SKM-1 (cell line): Measurements from ENCODE around the gene OR4K2.
"Not testable (repeated sequence)": the region's sequence is repeated elsewhere in the genome, so short reads cannot be mapped to it uniquely, and the experiment has no call there.

Experiments used
- DNase-seq: peaks from one replicate; lab custom pipeline; 2025; ENCODE audit not compliant: unreplicated experiment; lab: John Stamatoyannopoulos, UW

OR4K2 gene, protein sequence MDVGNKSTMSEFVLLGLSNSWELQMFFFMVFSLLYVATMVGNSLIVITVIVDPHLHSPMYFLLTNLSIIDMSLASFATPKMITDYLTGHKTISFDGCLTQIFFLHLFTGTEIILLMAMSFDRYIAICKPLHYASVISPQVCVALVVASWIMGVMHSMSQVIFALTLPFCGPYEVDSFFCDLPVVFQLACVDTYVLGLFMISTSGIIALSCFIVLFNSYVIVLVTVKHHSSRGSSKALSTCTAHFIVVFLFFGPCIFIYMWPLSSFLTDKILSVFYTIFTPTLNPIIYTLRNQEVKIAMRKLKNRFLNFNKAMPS

DNA sequence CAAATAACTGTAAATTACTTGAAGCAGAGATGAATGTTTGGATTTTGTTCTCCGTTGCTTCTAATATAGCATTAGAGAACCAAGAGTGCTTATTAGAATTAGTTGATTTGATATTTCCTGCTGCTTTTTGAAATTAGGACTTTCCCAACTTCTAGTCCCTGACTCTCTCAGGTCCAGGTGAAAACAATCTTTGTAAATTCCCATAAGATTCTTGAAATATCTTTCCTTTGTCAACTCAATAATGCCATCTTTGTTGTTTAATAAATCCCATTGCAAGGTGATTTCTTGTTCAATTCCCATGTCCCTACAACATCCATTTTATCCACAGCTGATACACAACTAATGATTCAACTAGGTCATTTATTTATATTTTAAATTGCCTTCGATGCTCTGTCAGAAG, at the start of gene OR4K2:
TSS of gene OR4K2 (plus strand) at position 301 of the 400 bp plus-strand sequence. CDS start 1,126 bp downstream, outside the sequence.
- DNase-seq = no peak

DNA sequence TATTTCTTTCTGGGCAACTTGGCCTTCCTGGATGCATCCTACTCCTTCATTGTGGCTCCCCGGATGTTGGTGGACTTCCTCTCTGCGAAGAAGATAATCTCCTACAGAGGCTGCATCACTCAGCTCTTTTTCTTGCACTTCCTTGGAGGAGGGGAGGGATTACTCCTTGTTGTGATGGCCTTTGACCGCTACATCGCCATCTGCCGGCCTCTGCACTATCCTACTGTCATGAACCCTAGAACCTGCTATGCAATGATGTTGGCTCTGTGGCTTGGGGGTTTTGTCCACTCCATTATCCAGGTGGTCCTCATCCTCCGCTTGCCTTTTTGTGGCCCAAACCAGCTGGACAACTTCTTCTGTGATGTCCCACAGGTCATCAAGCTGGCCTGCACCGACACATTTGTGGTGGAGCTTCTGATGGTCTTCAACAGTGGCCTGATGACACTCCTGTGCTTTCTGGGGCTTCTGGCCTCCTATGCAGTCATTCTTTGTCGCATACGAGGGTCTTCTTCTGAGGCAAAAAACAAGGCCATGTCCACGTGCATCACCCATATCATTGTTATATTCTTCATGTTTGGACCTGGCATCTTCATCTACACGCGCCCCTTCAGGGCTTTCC, 47.2 kb upstream of the OR4K2 start:
- DNase-seq = not testable (repeated sequence)

DNA sequence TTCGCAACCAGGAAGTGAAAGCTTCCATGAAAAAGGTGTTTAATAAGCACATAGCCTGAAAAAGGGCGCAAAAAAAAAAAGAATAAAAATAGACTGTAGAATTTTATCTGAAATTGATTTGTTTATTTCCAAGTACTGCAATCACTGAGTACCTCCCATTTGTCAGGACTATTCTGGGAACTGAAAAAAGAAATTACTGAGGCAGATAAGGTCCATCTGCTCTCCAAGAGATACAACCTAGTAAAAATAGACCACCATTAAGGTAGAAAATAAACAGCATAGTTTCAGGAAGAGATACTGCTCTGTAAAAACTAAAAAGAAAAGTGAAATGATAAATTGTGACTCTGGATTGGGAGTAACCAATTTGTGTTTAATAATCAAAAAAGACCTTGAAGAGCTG, 46.6 kb upstream of the OR4K2 start:
- DNase-seq = no peak

DNA sequence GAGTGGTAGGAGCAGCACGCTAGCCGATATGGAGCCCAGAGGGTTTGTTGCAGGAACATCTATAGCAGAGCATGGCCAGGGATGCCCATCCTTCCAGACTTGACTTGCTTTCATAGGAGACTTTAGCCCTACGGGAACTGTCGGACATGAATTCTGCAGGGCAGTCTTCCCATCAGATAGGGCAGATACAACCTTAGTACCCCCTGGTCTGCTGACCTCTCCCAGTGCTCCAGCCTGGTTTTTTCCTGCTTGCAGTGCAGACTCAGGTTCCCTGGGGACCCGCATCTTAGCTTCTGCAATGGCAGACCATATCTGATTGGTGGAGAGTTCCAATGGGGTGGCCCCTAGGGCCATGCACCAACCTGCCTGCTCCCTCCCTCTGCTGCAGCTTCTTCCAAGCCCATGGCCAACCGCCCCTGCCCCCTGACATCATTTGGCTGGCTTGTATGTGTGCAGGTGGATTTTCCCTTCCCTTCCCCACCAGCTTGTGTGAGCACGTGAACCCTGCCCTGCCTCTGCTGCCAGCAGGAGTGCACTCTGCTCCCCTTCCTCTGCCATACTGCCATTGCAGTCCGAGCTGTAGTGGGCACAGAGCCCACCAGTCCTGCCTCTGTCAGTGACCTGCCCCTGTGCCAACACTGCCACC, 40.6 kb upstream of the OR4K2 start:
- not testable (repeated sequence) for DNase-seq

DNA sequence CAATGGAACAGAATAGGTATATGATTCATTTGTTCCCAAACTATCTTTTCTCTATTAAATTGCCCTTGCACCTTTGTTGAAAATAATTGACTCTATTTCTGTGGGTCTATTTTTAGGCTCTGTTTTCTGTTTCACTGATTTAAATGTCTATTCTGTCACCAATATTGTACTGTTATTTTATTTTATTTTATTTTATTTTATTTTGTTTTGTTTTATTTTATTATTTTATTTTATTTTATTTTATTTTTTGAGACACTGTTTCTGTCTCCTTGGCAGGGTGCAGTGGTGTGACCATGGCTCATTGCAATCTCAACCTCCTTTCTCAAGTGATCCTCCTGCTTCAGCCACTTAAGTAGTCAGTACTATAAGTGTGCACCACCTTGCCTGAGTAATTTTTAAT, 36.5 kb upstream of the OR4K2 start:
- DNase-seq = no peak

DNA sequence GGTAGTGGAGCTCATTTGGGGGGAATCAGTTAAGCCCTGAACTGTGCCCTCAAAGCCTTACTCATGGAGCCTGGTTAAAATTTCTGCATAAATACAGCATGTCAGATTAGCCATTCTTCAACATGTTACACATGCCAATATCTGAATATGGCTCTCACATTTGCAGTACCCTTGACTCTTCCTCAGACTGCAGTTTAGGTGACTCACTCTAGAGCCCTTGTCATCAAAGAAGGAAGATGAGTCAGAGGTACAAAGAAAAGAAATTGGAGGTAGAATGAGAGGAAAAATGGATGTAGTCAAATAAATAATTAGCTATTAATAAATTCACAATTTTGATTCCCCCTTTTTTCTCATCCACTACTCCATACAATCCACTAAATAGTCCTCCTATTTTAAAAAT, 23.6 kb upstream of the OR4K2 start:
- DNase-seq = no peak

DNA sequence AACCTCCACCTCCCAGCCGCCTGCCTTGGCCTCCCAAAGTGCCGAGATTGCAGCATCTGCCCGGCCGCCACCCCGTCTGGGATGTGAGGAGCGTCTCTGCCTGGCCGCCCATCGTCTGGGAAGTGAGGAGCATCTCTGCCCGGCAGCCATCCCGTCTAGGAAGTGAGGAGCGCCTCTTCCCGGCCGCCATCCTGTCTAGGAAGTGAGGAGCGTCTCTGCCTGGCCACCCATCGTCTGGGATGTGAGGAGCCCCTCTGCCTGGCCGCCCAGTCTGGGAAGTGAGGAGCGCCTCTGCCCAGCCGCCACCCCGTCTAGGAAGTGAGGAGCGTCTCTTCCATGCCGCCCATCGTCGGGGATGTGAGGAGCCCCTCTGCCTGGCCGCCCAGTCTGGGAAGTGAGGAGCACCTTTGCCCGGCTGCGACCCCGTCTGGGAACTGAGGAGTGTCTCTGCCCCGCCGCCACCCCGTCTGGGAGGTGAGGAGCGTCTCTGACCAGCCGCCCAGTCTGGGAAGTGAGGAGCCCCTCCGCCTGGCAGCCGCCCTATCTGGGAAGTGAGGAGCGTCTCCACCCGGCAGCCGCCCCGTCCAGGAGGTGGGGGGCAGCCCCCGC, 8.8 kb upstream of the OR4K2 start:
- not testable (repeated sequence) for DNase-seq

DNA sequence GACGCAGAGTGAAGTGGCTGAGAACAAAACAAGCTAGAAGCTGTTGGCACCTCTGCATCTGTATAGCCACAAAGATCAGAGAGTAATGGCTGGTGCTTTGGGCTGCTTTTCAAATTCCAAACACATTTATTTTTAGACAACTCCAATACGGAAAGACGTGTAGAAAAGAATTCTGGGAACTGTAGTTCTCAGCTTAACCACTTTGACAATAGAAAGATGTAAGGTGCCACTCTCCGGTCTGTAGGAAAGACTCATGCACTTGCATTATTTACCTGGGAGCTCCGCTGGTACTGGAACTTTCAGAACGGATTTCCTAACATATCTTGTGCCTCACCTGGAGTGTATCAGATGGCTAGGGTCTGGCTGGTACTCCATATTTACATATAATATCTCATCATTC, 1.8 kb upstream of the OR4K2 start:
- no peak for DNase-seq

DNA sequence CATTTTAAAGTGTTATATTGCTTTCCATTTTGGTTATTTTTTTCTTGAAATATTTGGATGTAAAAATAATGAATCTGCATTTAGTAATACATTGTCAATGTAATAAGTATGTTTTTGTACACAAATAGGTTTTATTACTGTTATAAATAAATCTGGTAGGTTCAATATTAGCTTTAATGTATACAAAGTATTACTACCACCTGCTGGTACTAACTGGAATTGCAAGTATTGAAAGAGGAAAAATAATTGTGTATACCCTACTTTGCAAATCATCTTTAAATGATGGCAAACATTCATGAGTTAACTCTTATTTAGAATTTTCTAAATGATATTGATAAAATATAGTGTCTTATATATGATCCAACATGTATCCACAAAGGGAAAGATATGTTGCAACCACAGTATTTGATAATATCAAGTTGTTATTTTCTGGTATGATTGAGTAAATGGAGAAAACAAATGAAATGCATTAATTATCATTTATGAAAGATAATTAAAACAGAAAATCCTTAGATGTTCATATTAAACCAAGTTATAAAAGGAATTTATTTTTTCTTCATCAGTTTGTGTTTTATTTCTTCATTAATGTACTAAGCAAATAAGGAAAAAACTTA, 3.2 kb downstream of the OR4K2 start:
- DNase-seq = no peak

DNA sequence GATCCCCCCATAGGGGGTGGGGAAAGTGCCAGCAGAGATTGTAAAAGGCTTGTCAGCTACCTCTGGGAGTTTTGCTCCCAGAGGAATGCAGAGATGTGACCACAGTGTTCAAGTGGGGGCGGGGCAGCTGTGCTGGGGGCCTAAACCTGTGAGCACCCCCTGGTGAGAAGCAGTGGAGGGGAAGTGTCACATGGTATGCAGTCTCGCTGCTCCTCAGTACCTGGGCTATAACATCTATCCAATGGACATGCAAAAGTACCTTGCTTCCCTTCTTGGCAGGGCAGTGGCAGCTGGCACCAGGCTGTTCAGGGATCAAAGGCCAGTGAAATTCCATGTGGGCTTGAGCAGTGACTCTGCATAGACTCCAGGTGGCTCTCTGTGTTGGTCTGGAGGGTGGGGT, 20.3 kb downstream of the OR4K2 start:
- DNase-seq = no peak

DNA sequence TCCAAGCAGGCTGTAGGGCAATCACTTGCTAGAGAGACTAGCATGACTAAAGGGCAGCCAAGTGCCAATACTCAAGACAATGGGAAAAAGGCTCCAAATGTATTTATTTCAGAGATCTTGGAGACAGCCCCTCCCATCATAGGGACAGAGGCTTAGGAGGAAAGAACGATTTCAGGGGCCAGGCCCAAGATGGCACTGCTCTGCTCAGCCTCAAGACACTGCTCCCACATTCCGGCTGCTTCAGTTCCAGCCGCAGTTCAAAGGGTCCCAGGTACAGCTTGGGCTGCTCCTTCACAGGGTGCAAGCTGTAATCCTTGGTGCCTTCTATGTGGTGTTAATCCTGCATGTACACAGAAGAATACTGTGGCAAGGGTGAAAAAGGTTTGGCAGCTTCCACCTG, 26.1 kb downstream of the OR4K2 start:
- no peak for DNase-seq

DNA sequence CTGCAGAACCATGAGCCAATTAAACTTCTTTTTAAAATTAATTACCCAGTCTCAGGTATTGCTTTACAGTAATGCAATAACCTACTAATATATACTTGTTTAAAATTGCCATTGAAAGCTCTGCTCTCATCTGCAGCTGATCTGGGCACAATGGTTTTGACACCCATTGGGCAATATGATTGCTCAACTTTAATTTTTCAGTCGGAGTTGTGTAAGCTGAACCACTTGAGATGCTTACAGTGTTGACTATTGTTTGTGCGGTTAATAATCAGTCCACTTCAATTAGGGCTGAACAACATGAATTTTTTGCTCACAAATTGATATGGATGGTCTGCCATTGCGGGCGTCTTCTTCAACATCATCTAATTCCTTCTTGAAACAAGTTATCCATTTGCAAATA, 27.5 kb downstream of the OR4K2 start:
- no peak for DNase-seq

DNA sequence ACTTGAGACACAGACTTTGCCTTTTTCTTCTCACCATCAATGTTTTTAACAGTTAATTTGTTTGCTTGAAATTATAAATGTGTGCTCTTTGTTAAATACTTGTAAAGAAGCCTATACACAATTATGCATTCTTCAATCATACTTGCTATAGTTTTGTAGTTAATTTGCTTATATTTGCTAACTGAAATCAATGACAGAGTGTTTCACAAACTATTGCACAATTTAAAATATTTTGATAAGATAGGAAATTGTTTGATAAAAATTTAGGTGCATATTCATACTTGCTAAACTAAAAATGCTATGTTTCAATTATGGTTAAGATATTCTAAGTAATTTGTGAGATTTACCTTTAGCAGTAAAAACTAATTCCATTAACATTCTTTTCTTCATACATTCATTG, 31.7 kb downstream of the OR4K2 start:
- DNase-seq = no peak

DNA sequence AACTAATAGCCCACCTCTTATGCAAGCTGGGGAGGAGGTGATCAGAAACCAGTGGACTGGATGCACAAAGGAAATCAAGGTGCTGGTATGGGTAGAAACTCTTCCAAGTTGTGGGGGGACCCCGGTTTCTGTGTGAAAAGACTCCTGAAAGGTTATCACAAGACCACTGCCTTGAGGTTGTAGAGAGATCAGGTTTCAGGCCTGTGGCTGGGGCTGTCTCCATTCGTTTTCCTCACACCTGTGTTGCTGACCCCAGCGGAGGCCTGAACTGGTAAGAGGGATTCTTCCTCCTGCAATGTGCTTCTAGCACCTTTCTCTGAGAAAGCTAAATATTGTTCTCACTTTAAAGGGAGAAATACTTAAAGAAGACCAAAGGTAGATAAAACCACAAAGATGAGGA, 36.2 kb downstream of the OR4K2 start:
- no peak for DNase-seq

DNA sequence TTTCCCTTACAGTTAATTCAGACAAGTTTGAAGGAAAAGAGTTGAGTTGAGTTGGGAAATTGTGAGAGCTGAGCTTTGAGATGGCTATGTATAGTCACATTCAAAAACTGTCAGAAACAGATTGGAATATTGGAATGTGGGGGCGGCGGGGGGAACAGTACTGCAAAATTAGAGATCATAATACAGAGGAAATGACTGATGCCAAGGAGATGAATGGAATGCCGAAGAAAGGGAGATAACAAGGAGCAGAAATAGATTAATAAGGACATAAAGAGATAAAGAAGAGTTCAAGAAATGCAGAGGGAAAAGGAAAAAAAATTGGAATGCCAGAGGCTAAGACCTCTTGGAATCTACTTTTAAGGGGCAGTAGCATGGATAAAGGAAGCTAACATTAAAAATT, 42.3 kb downstream of the OR4K2 start:
- DNase-seq = no peak

DNA sequence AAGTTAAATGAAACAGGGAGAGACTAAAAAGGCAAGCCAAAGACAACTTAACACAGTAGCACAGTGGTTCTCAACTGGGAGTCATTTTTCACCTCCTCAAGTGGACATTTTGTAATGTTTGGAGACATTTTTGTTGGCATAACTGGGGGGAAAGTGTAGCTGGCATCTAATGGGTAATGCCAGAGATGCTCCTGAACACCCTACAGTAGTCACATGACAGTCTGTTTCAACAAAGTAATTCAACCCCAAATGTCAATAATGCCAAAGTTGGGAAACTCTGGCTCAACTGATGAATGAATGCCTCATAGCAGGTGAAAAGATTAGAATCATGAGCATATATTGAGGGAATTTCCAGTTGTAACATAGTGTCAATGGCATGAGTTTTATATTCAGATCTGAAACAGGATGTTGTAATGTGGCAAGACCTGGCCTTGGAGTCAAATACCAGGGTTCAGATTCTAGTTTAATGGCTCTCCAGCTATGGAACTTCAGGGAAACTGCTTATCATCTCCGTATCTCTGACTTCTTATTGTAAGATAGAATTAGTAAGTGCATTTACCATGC, 43.1 kb downstream of the OR4K2 start:
- DNase-seq = no peak

DNA sequence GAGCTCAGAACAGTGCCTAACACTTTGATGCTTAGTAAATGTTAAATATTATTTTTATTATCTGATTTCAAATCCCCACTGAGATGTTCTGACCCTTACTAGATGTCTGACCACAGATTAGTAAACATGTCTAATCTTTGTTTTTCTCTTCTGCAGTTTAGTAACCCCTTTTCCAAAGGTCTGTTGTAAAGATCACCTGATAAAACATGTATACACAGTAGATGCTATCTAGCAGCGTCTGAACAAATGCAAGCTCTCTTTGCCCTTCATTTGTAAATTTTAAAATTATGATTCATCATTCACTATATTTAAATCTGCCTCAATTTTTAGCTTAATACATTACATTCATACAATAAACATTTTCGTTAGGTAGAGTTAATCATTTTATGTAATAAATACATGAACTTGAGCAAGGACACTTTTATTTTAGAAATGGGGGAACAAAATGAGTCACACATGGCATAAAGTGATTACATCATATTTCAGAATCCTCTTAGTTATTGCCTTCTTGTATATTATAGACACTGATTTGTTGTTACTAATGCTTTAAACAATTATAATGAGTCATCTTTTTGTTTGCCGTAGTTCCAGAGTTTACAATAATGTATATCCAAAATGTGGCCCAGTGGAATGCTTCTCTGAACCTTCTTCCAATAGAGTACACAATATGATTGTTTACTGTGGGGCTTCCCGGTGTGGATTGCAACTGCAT, 43.8 kb downstream of the OR4K2 start:
- DNase-seq = no peak

DNA sequence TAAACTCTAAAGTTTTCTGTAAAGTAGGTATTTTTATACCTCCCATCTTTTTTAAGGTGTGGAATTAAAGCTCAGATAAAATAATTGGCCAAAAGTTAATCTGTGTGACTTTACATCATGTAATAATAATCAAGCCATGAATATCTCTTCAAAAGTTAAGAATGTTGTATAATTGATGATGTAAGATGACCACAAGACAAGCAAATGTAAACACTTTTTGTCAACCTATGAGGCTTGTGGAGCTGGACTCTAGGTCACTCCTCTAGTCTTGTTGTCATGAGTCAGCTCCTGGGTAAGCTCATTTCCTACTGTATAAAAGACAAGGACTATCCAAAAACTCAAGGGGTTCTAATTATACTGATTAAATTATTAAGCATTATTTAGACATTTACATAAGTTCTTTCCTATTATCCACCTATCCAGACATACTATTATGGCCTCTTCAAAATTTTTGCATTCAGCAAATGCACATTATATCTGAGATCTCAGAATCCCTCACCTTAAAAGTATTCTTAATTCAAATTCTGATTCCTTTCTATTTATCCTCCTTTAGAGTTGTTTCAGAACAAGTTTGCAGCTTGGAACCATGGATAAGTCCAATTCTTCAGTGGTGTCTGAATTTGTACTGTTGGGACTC, 45.2 kb downstream of the OR4K2 start, which contains the start of gene OR4K5:
TSS of gene OR4K5 (plus strand) at position 587 of the 637 bp plus-strand sequence. CDS start at position 587, 0 bp downstream.
- no peak for DNase-seq

DNA sequence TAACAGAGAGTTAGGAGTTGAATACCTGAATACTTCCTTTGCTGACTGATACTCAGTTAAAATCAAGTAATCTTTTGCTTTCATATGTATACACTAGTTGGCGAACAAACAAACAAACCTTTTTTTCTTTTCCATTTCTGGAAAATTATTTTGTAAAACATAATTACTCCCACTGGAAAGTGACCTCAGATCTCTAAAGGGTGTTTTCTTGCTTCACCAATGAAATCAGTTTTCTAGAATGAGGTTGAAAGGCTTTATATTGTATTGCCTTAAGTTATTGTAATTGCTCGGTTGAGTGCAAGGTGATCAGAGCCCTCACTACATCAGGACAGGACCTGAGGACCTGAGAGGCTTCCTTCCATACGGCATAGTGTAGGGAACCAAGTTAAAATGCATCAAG, 55.7 kb downstream of the OR4K2 start, which contains the start of gene OR4K1:
TSS of gene OR4K1 (plus strand) at position 301 of the 400 bp plus-strand sequence. CDS start 4,750 bp downstream, outside the sequence.
- no peak for DNase-seq
